H1 (cell line): ENCODE measurements around the gene CLCF1. TPM values are rescaled to one million over a fixed set of nuclear protein-coding genes. Genes with fewer than 3 reads are reported as not detected.

Source experiments
- YY1 ChIP-seq: IDR thresholded peaks from 2 replicates; pipeline ENCODE4 v1.6.1; 2011; ENCODE audit warnings: low read depth, mild to moderate bottlenecking, low read length
- polyA plus RNA-seq, 7 experiments: library from polyadenylated mRNA; depleted of rRNA in 3 of 7; stranded (reverse) in 5 of 7; unstranded in 2 of 7; fragments of >200 nt in 5 of 7; fragments of 200-250 nt in 2 of 7; gene quantifications; 1 replicate in 5 of 7; 2 replicates in 1 of 7; 4 replicates in 1 of 7; pipeline versions ENCODE4 v1.2.1 to v1.2.3, GENCODE V29; 2011 to 2013; ENCODE audit warnings: missing spikeins in 2 of 7, mixed read lengths in 2 of 7
- total RNA-seq: library from RNA; stranded (reverse); fragmentation: NEBNext Ultra II Directional; extraction: Animal tissue kit (Norgen Biotek cat#: 25700); gene quantifications from 2 replicates; pipeline ENCODE4 v1.2.1, GENCODE V29; 2021
- TF ChIP-seq, protein P1 (sequence below): IDR thresholded peaks from 2 replicates; pipeline ENCODE4 v1.6.1; 2012; ENCODE audit warnings: inconsistent platforms

CLCF1 gene
- total and polyA plus RNA-seq, 2 of the 8 experiments (the other 6 are each of a cell fraction or from before 2014, with no cell fraction given) = 0.32 to 1.2 TPM

DNA sequence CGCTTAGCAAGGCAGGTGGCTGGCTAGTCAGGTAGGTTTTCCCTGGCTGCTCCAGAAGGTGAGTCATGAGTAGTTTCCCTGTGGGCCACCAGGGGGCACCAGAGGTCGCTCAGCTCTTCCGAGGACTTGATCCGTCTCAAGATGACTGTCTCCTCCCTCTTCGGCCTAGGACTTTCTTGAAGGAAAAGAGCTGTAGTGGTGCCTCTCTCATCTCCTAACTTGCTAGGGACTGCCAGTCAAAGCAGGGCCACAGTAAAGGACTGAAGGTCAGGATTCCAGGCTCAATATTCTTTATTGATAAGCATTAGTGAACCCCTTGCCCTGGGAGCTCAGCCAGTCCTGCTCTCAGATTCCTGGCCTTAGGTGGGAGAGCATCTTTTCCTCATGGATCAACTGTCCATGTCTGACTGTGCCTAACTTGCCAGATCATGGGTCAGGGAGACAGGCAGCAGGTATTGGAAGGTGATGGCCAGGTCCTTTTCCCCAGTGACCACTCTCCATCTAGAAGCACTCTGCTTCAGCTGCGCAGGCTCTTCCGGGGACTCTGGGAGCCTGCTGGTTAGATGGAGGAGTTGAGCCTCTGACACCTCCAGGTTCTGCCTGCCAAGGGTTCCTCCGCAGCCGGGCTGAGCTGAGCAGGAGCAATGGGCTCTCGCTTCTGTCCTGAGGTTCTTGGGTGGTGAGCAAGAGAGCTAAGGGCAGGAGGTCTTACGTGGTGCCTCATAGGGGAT, 22.0 kb downstream of the CLCF1 start (continued):
- TF ChIP-seq, protein P1, sequence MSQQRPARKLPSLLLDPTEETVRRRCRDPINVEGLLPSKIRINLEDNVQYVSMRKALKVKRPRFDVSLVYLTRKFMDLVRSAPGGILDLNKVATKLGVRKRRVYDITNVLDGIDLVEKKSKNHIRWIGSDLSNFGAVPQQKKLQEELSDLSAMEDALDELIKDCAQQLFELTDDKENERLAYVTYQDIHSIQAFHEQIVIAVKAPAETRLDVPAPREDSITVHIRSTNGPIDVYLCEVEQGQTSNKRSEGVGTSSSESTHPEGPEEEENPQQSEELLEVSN = no peak
- TF ChIP-seq YY1 = peak; percentile 36; the same call in 1 of the 2 replicates
